Endodermal cell (in vitro differentiated cells): Measurements from ENCODE around the gene MLNR. TPM values are rescaled to one million over a fixed set of nuclear protein-coding genes. Genes with fewer than 3 reads are reported as not detected.

ENCODE experiments used
- DNase-seq: peaks from one replicate; pipeline ENCODE4 v3.0.0-alpha.2; 2017
- H3K27ac ChIP-seq: 2 replicates; pipeline ENCODE4 v1.5.1; 2013; ENCODE audit warnings: mild to moderate bottlenecking, low read depth, low read length, moderate library complexity
- H3K27me3 ChIP-seq: 2 replicates; pipeline ENCODE4 v1.6.1; 2013; ENCODE audit warnings: mild to moderate bottlenecking, low read length, moderate library complexity; ENCODE audit not compliant: insufficient read depth, control insufficient read depth, poor library complexity, severe bottlenecking
- H3K36me3 ChIP-seq: 2 replicates; pipeline ENCODE4 v1.7.0; 2013; ENCODE audit warnings: mild to moderate bottlenecking, low read length, moderate library complexity; ENCODE audit not compliant: control insufficient read depth, insufficient read depth
- H3K4me1 ChIP-seq: one replicate; pipeline ENCODE4 v1.7.0; 2013; ENCODE audit warnings: low read length; ENCODE audit not compliant: control insufficient read depth, insufficient read depth
- H3K4me3 ChIP-seq: 2 replicates; pipeline ENCODE4 v1.5.1; 2013; ENCODE audit warnings: mild to moderate bottlenecking, low read length, moderate library complexity
- H3K9ac ChIP-seq: 2 replicates; pipeline ENCODE4 v1.6.1; 2013; ENCODE audit warnings: mild to moderate bottlenecking, low read length, moderate library complexity; ENCODE audit not compliant: poor library complexity, severe bottlenecking; ENCODE audit errors: extremely low read depth
- H3K9me3 ChIP-seq: 2 replicates; pipeline ENCODE4 v1.6.1; 2013; ENCODE audit warnings: mild to moderate bottlenecking, low read length, moderate library complexity; ENCODE audit not compliant: control insufficient read depth
- H3K27ac Mint-ChIP-seq: 2 replicates; pipeline ENCODE4 v1.8.0; 2020; ENCODE audit warnings: mixed read lengths
- H3K27me3 Mint-ChIP-seq: 2 replicates; pipeline ENCODE4 v1.8.0; 2021; ENCODE audit warnings: mild to moderate bottlenecking, mixed read lengths; ENCODE audit not compliant: insufficient read depth
- H3K36me3 Mint-ChIP-seq: 2 replicates; pipeline ENCODE4 v1.8.0; 2020; ENCODE audit warnings: low read depth, mixed read lengths
- H3K4me1 Mint-ChIP-seq: 2 replicates; pipeline ENCODE4 v1.8.0; 2020; ENCODE audit warnings: mixed read lengths
- H3K4me3 Mint-ChIP-seq: 2 replicates; pipeline ENCODE4 v1.8.0; 2020; ENCODE audit warnings: mild to moderate bottlenecking, moderate library complexity, mixed read lengths
- H3K9me3 Mint-ChIP-seq: 2 replicates; pipeline ENCODE4 v1.8.0; 2020; ENCODE audit warnings: mild to moderate bottlenecking, mixed read lengths
- CTCF ChIP-seq: fragments of 200-600 bp; sonication (generic); conservative IDR thresholded peaks from 2 replicates; pipeline ENCODE4 v1.5.0; 2021; ENCODE audit warnings: antibody characterized with exemption, mild to moderate bottlenecking
- WGBS, 2 experiments: methylation state at CpG; one replicate each; pipeline versions ENCODE4 v1.1.5 to v1.1.7; 2013; ENCODE audit warnings: missing lambda C conversion rate in 2 of 2, mixed read lengths in 1 of 2; ENCODE audit not compliant: insufficient coverage in 1 of 2, insufficient read length in 1 of 2; 5-methylcytosine and 5-hydroxymethylcytosine counted together
- total RNA-seq, 2 donors: library from RNA; stranded (reverse); fragmentation: NEBNext Ultra II Directional in 1 of 2; extraction: Animal tissue kit (Norgen Biotek cat#: 25700) in 1 of 2; gene quantifications; 2 replicates in 1 of 2; 3 replicates in 1 of 2; pipeline ENCODE4 v1.2.1, GENCODE V29; 2021

MLNR gene
- total RNA-seq, 2 donors from 2014 or later, result 0.29 to 0.35 TPM

- Histone ChIP-seq H3K9me3 (no peaks in the 10 kb centered on the region), H3K36me3 (peaks cover 23% of the 10 kb centered on the region), H3K9ac (no peak overlapping the region), H3K27me3 (no peaks in the 10 kb centered on the region), H3K4me3 (no peak overlapping the region), H3K27ac (no peak overlapping the region), H3K4me1 (no peaks in the 10 kb centered on the region)
- H3K4me1 Mint-ChIP-seq, result no peaks in the 10 kb centered on the region
- H3K27ac Mint-ChIP-seq, result no peak overlapping the region
- DNase-seq, result no peak
- no peak overlapping the region for H3K4me3 Mint-ChIP-seq
- peaks cover 25% of the 10 kb centered on the region for H3K36me3 Mint-ChIP-seq
- no peaks in the 10 kb centered on the region for H3K27me3 Mint-ChIP-seq
- 91 to 92% methylated on average over 5 to 6 of the region's 6 CpGs for WGBS, 2 experiments
- no peaks in the 10 kb centered on the region for H3K9me3 Mint-ChIP-seq
- no peak for TF ChIP-seq CTCF
Measured at GRCh38 chr13:49262634-49263033, 42.5 kb downstream of the MLNR start.

DNA sequence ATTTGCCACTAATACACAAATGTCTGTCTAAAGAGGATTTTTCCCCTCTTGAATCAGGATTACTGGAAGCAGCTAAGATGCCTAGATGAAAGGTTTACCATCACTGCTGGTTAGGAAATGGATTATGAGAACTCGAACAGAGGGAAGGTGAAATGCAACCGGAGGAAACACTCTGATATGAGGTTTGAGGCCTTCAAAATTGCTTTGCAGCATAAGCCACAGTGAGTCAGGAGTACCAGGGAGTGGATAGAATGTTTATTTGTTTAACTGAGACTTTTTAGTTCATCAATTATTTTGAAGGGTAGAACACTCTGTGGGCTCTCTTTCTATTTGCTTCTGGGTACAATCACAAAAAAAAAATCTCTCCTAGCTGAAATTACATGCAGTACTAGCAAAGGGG is 45.7 kb downstream of the MLNR start:
- DNase-seq, result no peak
- WGBS, 2 experiments, result 94 to 96% methylated on average over 2 of the region's 2 CpGs
- no peaks in the 10 kb centered on the region for H3K9me3 ChIP-seq
- H3K27ac ChIP-seq, result no peak overlapping the region
- H3K36me3 ChIP-seq, result peaks cover 7% of the 10 kb centered on the region
- H3K4me1 ChIP-seq, result no peaks in the 10 kb centered on the region
- Mint-ChIP-seq H3K4me3 (no peak overlapping the region), H3K4me1 (peaks cover under 1% of the 10 kb centered on the region), H3K27ac (no peak overlapping the region), H3K36me3 (peaks cover 17% of the 10 kb centered on the region), H3K9me3 (no peaks in the 10 kb centered on the region), H3K27me3 (no peaks in the 10 kb centered on the region)
- H3K4me3 ChIP-seq, result no peak overlapping the region
- TF ChIP-seq CTCF, result no peak
- peaks cover 13% of the 10 kb centered on the region for H3K27me3 ChIP-seq
- H3K9ac ChIP-seq, result no peak overlapping the region

DNA sequence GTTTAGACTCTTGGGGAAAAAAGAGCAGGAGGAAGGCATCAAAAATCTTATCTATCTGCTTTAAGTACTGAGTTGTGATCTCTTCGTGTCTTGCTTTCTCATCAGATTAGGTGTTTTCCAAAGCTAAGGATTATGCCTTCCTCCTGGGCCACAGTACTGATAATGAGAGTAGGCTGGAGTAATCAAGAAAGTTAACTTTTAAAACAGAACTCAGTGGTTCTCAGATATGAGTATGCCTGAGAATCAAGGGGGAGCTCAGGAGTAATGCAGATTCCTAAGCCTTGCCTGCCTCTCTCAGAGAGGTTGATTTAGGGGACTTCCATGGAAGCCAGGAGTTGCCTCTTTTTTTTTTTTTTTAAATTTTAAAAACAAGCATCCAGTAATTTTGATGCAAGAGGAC is 51.1 kb downstream of the MLNR start:
- H3K9me3 ChIP-seq, result no peaks in the 10 kb centered on the region
- DNase-seq, result no peak
- WGBS, 2 experiments, result 17 to 19% methylated on average over 1 of the region's 1 CpG
- no peaks in the 10 kb centered on the region for H3K36me3 ChIP-seq
- H3K36me3 Mint-ChIP-seq, result peaks cover 8% of the 10 kb centered on the region
- no peak overlapping the region for H3K27ac ChIP-seq
- no peaks in the 10 kb centered on the region for H3K9me3 Mint-ChIP-seq
- H3K4me3 Mint-ChIP-seq, result no peak overlapping the region
- H3K27ac Mint-ChIP-seq, result peak overlapping the region; percentile 24
- no peak overlapping the region for H3K9ac ChIP-seq
- peaks cover 2% of the 10 kb centered on the region for H3K4me1 ChIP-seq
- H3K27me3 ChIP-seq, result peaks cover 23% of the 10 kb centered on the region
- no peaks in the 10 kb centered on the region for H3K27me3 Mint-ChIP-seq
- H3K4me3 ChIP-seq, result no peak overlapping the region
- peaks cover 10% of the 10 kb centered on the region for H3K4me1 Mint-ChIP-seq
- TF ChIP-seq CTCF, result no peak

Other genes starting within 250 kb of the MLNR start
- gene FNDC3A, start 244.4 kb upstream of the MLNR start, total RNA-seq, result 10 to 100 TPM; 42.2 to 42.8 TPM
- 10 to 100 TPM in 1 of 2 donors, 1 to 10 TPM in 1; 6.0 to 15.8 TPM for gene CDADC1, start 27.6 kb downstream of the MLNR start, total RNA-seq
- 1 to 10 TPM; 5.3 to 8.6 TPM for gene CAB39L, start 223.7 kb downstream of the MLNR start, total RNA-seq
- 1 to 10 TPM; 7.8 to 9.5 TPM for gene SETDB2, start 223.9 kb downstream of the MLNR start, total RNA-seq